SK-N-SH (cell line): ENCODE measurements around the gene GALNS. TPM values are rescaled to one million over a fixed set of nuclear protein-coding genes. Genes with fewer than 3 reads are reported as not detected.

Source experiments
- CTCF ChIA-PET: fragments of 300-600, 350-600 bp; formaldehyde crosslinking; extraction: SDS; loops from one replicate; lab custom pipeline; 2021; lab: Yijun Ruan, JAX
- POLR2A ChIA-PET: fragments of 350-600 bp; sonication (Branson Sonifier 250); formaldehyde crosslinking; extraction: SDS; loops from one replicate; lab custom pipeline; 2020; ENCODE audit warnings: antibody characterized with exemption, inconsistent platforms; lab: Yijun Ruan, JAX
- DNase-seq: peaks from one replicate; pipeline ENCODE4 v3.0.0; 2012
- H2AFZ ChIP-seq: fragments of 200-600 bp; sonication (generic); 2 replicates; pipeline ENCODE4 v1.8.1; 2016; ENCODE audit warnings: antibody characterized with exemption, mild to moderate bottlenecking, low read depth
- H3F3A ChIP-seq: fragments of 200-600 bp; sonication (generic); replicated peaks from 2 replicates; pipeline ENCODE3; 2016; ENCODE audit warnings: antibody characterized with exemption, mild to moderate bottlenecking; ENCODE audit not compliant: insufficient read depth
- H3K27ac ChIP-seq, 2 experiments: fragments of 200-500 bp in 1 of 2; fragments of 200-600 bp in 1 of 2; sonication (Bioruptor generic) in 1 of 2; sonication (generic), shearing (Covaris generic) in 1 of 2; 2 replicates each; pipeline versions ENCODE4 v1.5.1 to v1.6.1; 2014 to 2016; ENCODE audit warnings: low read depth in 2 of 2, inconsistent platforms in 1 of 2, low read length in 1 of 2, mild to moderate bottlenecking in 1 of 2, mixed read lengths in 1 of 2
- H3K27me3 ChIP-seq: fragments of 200-600 bp; sonication (generic), shearing (Covaris generic); 2 replicates; pipeline ENCODE4 v1.6.1; 2016; ENCODE audit warnings: mixed run types; ENCODE audit not compliant: insufficient read depth
- H3K36me3 ChIP-seq, 2 experiments: fragments of 200-500 bp in 1 of 2; fragments of 200-600 bp in 1 of 2; sonication (Bioruptor generic) in 1 of 2; sonication (generic) in 1 of 2; replicated peaks in 1 of 2; 2 replicates each; pipeline versions ENCODE3 to v1.5.1; 2014 to 2016; ENCODE audit warnings: low read length in 1 of 2, mild to moderate bottlenecking in 1 of 2; ENCODE audit not compliant: insufficient read depth in 2 of 2, control insufficient read depth in 1 of 2
- H3K4me1 ChIP-seq, 2 experiments: fragments of 200-500 bp in 1 of 2; fragments of 200-600 bp in 1 of 2; sonication (Bioruptor generic) in 1 of 2; sonication (generic), shearing (Covaris generic) in 1 of 2; 2 replicates each; pipeline versions ENCODE4 v1.5.1 to v1.6.1; 2014 to 2016; ENCODE audit warnings: low read depth in 1 of 2, low read length in 1 of 2, mixed run types in 1 of 2; ENCODE audit not compliant: insufficient read depth in 2 of 2, control insufficient read depth in 1 of 2
- H3K4me2 ChIP-seq: fragments of 200-600 bp; sonication (generic), shearing (Covaris generic); 2 replicates; pipeline ENCODE4 v1.6.1; 2017; ENCODE audit warnings: mixed run types
- H3K4me3 ChIP-seq, 2 experiments: fragments of 200-500 bp in 1 of 2; fragments of 200-600 bp in 1 of 2; sonication (Bioruptor generic) in 1 of 2; sonication (generic), shearing (Covaris generic) in 1 of 2; 2 replicates each; pipeline versions ENCODE4 v1.5.1 to v1.8.1; 2014 to 2016; ENCODE audit warnings: low read depth in 2 of 2, inconsistent platforms in 1 of 2, low read length in 1 of 2, mild to moderate bottlenecking in 1 of 2, mixed read lengths in 1 of 2, moderate library complexity in 1 of 2
- H3K79me2 ChIP-seq: fragments of 200-600 bp; sonication (generic); 2 replicates; pipeline ENCODE4 v1.8.1; 2017; ENCODE audit warnings: mild to moderate bottlenecking; ENCODE audit not compliant: insufficient read depth
- H3K9ac ChIP-seq: fragments of 200-600 bp; sonication (generic); 2 replicates; pipeline ENCODE4 v1.6.1; 2017; ENCODE audit warnings: mixed run types
- H3K9me2 ChIP-seq: fragments of 200-600 bp; sonication (generic); 2 replicates; pipeline ENCODE4 v1.6.1; 2017; ENCODE audit warnings: mixed run types
- H3K9me3 ChIP-seq: fragments of 200-600 bp; sonication (generic); 2 replicates; pipeline ENCODE4 v1.6.1; 2017; ENCODE audit warnings: mixed run types, mild to moderate bottlenecking, moderate library complexity
- H4K20me1 ChIP-seq: fragments of 200-600 bp; sonication (generic); 2 replicates; pipeline ENCODE4 v1.6.1; 2017; ENCODE audit warnings: mild to moderate bottlenecking, mixed run types; ENCODE audit not compliant: insufficient read depth
- EP300 ChIP-seq, 2 experiments: IDR thresholded peaks; 2 replicates each; pipeline versions ENCODE4 v1.4.0 to v1.6.1; 2012; ENCODE audit warnings: borderline replicate concordance in 1 of 2, low read depth in 1 of 2, low read length in 1 of 2
- EZH2phosphoT487 ChIP-seq: fragments of 200-600 bp; sonication (generic); IDR thresholded peaks from 2 replicates; pipeline ENCODE4 v1.6.1; 2017; ENCODE audit warnings: low read depth, mixed run types, mild to moderate bottlenecking, antibody characterized with exemption, moderate library complexity, borderline replicate concordance
- FOSL2 ChIP-seq: IDR thresholded peaks from 2 replicates; pipeline ENCODE4 v1.4.0; 2012; ENCODE audit warnings: low read depth, mild to moderate bottlenecking, moderate library complexity, borderline replicate concordance
- FOXM1 ChIP-seq: IDR thresholded peaks from 2 replicates; pipeline ENCODE4 v1.4.0; 2012; ENCODE audit warnings: low read depth, mild to moderate bottlenecking
- GATA2 ChIP-seq: sonication (generic); formaldehyde crosslinking; IDR thresholded peaks from 2 replicates; pipeline ENCODE4 v1.5.0; 2020; ENCODE audit warnings: mild to moderate bottlenecking, missing genetic modification reagents
- JUND ChIP-seq: IDR thresholded peaks from 2 replicates; pipeline ENCODE4 v1.4.0; 2012
- MXI1 ChIP-seq: IDR thresholded peaks from 2 replicates; pipeline ENCODE4 v1.6.1; 2012; ENCODE audit warnings: mild to moderate bottlenecking, low read depth, low read length, improper control_type of control experiment
- NFIC ChIP-seq: IDR thresholded peaks from 2 replicates; pipeline ENCODE4 v1.4.0; 2012; ENCODE audit warnings: borderline replicate concordance
- NRF1 ChIP-seq: IDR thresholded peaks from 2 replicates; pipeline ENCODE4 v1.6.1; 2012; ENCODE audit warnings: low read depth, mild to moderate bottlenecking, low read length
- PBX3 ChIP-seq: IDR thresholded peaks from 2 replicates; pipeline ENCODE4; 2012
- POLR2AphosphoS5 ChIP-seq: IDR thresholded peaks from 2 replicates; pipeline ENCODE4 v1.6.1; 2012; ENCODE audit warnings: low read depth, low read length
- RAD21 ChIP-seq: IDR thresholded peaks from 2 replicates; pipeline ENCODE4 v1.6.1; 2012; ENCODE audit warnings: mild to moderate bottlenecking, low read length
- RCOR1 ChIP-seq: fragments of 150-350 bp; IDR thresholded peaks from 2 replicates; pipeline ENCODE4 v1.6.1; 2017; ENCODE audit warnings: antibody characterized with exemption, low read length
- REST ChIP-seq: IDR thresholded peaks from 2 replicates; pipeline ENCODE4 v1.6.1; 2012; ENCODE audit warnings: mild to moderate bottlenecking, low read depth, low read length, moderate library complexity
- RXRA ChIP-seq: IDR thresholded peaks from 2 replicates; pipeline ENCODE4 v1.4.0; 2012; ENCODE audit warnings: low read depth, mild to moderate bottlenecking, borderline replicate concordance
- SIN3A ChIP-seq: IDR thresholded peaks from 2 replicates; pipeline ENCODE4 v1.6.1; 2012; ENCODE audit warnings: low read depth, mild to moderate bottlenecking, low read length, moderate library complexity, borderline replicate concordance
- TAF1 ChIP-seq: IDR thresholded peaks from 2 replicates; pipeline ENCODE4 v1.6.1; 2012; ENCODE audit warnings: low read depth, mild to moderate bottlenecking, low read length, moderate library complexity, borderline replicate concordance
- TCF12 ChIP-seq: IDR thresholded peaks from 2 replicates; pipeline ENCODE4 v1.4.0; 2012
- TEAD4 ChIP-seq: IDR thresholded peaks from 2 replicates; pipeline ENCODE4 v1.4.0; 2012; ENCODE audit warnings: mild to moderate bottlenecking, borderline replicate concordance; ENCODE audit not compliant: insufficient read depth
- WGBS: methylation state at CpG from one replicate; pipeline ENCODE4 v1.1.6; 2017; ENCODE audit warnings: low lambda C conversion rate; 5-methylcytosine and 5-hydroxymethylcytosine counted together
- polyA plus RNA-seq, 3 experiments: library from polyadenylated mRNA; depleted of rRNA; stranded (reverse); fragments of >200 nt; gene quantifications; 2 replicates each; pipeline ENCODE4 v1.2.3, GENCODE V29; 2012
- TF ChIP-seq, protein P1 (sequence below): IDR thresholded peaks from 2 replicates; pipeline ENCODE4 v1.4.0; 2012; ENCODE audit warnings: low read depth

GALNS gene
- polyA plus RNA-seq, 1 of the 3 experiments (the other 2 are of a cell fraction), result 16.5 TPM

- TF ChIP-seq EP300 (IDR thresholded peaks at IDR 0.05; ENCODE audit: borderline replicate concordance in 1 of 2, low read depth in 1 of 2, low read length in 1 of 2) (no peak), RCOR1 (no peak)
- TF ChIP-seq, all 33 proteins: peak for 0
Measured at GRCh38 chr16:88779406-88780141, 77.2 kb downstream of the GALNS start (continued).

DNA sequence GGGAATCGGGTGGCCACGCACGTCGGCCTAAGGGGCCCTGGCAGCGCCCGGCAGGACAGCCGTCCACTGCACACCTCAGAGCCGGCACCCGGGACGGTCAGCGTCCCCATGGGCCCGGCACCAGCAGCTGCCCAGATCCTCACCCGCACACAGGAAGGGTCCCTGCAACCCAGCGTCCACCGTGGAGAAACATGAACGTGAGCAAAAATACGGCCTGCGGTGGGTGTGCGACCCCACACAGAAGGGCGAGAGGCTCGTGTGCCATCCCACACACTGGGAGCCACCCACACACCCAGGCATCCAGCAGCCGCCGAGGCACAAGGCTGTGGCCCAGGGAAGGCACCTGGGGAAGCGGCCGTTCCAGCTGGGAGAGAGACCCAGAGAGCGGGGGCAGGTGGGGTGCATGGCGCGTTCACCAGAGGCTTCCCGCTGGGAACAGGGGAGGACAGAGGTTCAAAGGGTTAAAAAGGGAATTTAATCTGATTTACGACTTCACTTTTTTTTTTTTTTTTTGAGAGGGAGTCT lies 78.1 kb downstream of the GALNS start:
- H3F3A ChIP-seq, result peaks cover 21% of the 10 kb centered on the region
- H3K27me3 ChIP-seq, result no peaks in the 10 kb centered on the region
- H3K9ac ChIP-seq, result no peak overlapping the region
- TF ChIP-seq FOXM1, result no peak
- no peak for TF ChIP-seq NFIC
- no peak for TF ChIP-seq RAD21
- TF ChIP-seq, protein P1, sequence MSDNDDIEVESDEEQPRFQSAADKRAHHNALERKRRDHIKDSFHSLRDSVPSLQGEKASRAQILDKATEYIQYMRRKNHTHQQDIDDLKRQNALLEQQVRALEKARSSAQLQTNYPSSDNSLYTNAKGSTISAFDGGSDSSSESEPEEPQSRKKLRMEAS, result no peak
- TF ChIP-seq EZH2phosphoT487, result no peak
- TF ChIP-seq TAF1, result no peak
- DNase-seq, result no peak
- no peak overlapping the region for H3K4me3 ChIP-seq
- ChIA-PET POLR2A (no interaction called here), CTCF (interaction anchor here (1.4 to 3.9 kb wide), 3 partner anchors 17 to 79 kb away, joined by 3 to 35 read pairs (median 4); no protein-coding TSS in a partner anchor)
- no peaks in the 10 kb centered on the region for H3K36me3 ChIP-seq
- H3K79me2 ChIP-seq, result peaks cover 100% of the 10 kb centered on the region
- H2AFZ ChIP-seq, result no peak overlapping the region
- H3K9me3 ChIP-seq, result no peaks in the 10 kb centered on the region
- H3K4me2 ChIP-seq, result no peak overlapping the region
- peaks cover 98% of the 10 kb centered on the region for H4K20me1 ChIP-seq
- 88% methylated on average over 19 of the region's 30 CpGs for WGBS
- no peaks in the 10 kb centered on the region for H3K9me2 ChIP-seq
- H3K4me1 ChIP-seq, result peaks cover 0 to 46% of the 10 kb centered on the region in 2 experiments; a peak in 3 of 4 replicates
- no peak overlapping the region for H3K27ac ChIP-seq

DNA sequence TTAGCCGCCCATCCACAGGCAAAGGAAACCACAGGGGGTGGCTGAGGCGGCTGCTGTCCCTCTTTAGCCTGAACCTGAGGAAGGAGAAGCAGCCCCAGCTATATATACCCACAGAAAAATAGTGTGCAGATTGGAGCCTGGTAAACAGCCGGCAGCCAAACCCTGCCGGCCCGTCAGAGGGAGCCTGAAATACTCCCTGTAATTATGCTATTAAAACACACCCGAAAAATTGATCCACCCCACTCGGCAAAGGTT lies 78.5 kb downstream of the GALNS start:
- peaks cover 0 to 46% of the 10 kb centered on the region in 2 experiments; a peak in 3 of 4 replicates for H3K4me1 ChIP-seq
- WGBS, result 89% methylated on average over 5 of the region's 7 CpGs
- CTCF ChIA-PET, result no interaction called here

More for the DNA sequence above, 78.5 kb downstream of the GALNS start:
- Histone ChIP-seq H3K36me3 (no peaks in the 10 kb centered on the region), H3K9me3 (no peaks in the 10 kb centered on the region), H3K27me3 (no peaks in the 10 kb centered on the region), H3F3A (peaks cover 21% of the 10 kb centered on the region), H4K20me1 (peaks cover 98% of the 10 kb centered on the region), H3K27ac (no peak overlapping the region), H3K4me3 (no peak overlapping the region), H2AFZ (no peak overlapping the region), H3K9ac (no peak overlapping the region), H3K79me2 (peaks cover 100% of the 10 kb centered on the region), H3K9me2 (no peaks in the 10 kb centered on the region), H3K4me2 (no peak overlapping the region)
- no peak for DNase-seq
- POLR2A ChIA-PET, result no interaction called here
- TF ChIP-seq NFIC (no peak), PBX3 (no peak), FOSL2 (no peak), RXRA (no peak), RCOR1 (no peak), SIN3A (no peak), EZH2phosphoT487 (no peak), TCF12 (no peak), REST (no peak), GATA2 (CRISPR knock-in tag) (no peak), POLR2AphosphoS5 (no peak), RAD21 (no peak), JUND (no peak), NRF1 (no peak), MXI1 (no peak), TEAD4 (no peak)
- TF ChIP-seq, protein P1, result no peak
